Neural cell (in vitro differentiated cells): ENCODE measurements around the gene PRAC1. TPM values are rescaled to one million over a fixed set of nuclear protein-coding genes. Genes with fewer than 3 reads are reported as not detected.

ENCODE experiments used
- H2AFZ ChIP-seq: fragments of 200-600, 300-800 bp; sonication (generic), shearing (Covaris generic); 2 replicates; pipeline ENCODE4 v1.6.0; 2014; ENCODE audit warnings: low read depth, mild to moderate bottlenecking, antibody characterized with exemption, low read length, moderate library complexity
- H3F3A ChIP-seq: fragments of 200-600 bp; shearing (Covaris generic); 2 replicates; pipeline ENCODE4 v1.6.1; 2016; ENCODE audit warnings: mild to moderate bottlenecking, moderate library complexity, mixed read lengths, antibody characterized with exemption, low read length; ENCODE audit not compliant: insufficient read depth, poor library complexity, severe bottlenecking
- H3K27ac ChIP-seq: fragments of 200-600, 300-800 bp; sonication (generic), shearing (Covaris generic); 2 replicates; pipeline ENCODE4 v1.5.1; 2014; ENCODE audit warnings: mild to moderate bottlenecking, low read length, moderate library complexity
- H3K27me3 ChIP-seq: fragments of 300-800, 200-600 bp; sonication (generic), shearing (Covaris generic); 2 replicates; pipeline ENCODE4 v1.6.0; 2014; ENCODE audit warnings: mild to moderate bottlenecking, low read depth, low read length, moderate library complexity; ENCODE audit not compliant: insufficient read depth
- H3K36me3 ChIP-seq: fragments of 300-800, 200-600 bp; sonication (generic), shearing (Covaris generic); 2 replicates; pipeline ENCODE4 v1.5.1; 2014; ENCODE audit warnings: mild to moderate bottlenecking, antibody characterized with exemption, low read length, moderate library complexity; ENCODE audit not compliant: insufficient read depth
- H3K4me2 ChIP-seq: fragments of 300-800, 200-600 bp; sonication (generic), shearing (Covaris generic); 2 replicates; pipeline ENCODE4 v1.6.0; 2014; ENCODE audit warnings: mild to moderate bottlenecking, low read length
- H3K4me3 ChIP-seq: fragments of 300-800, 200-600 bp; sonication (generic), shearing (Covaris generic); 2 replicates; pipeline ENCODE4 v1.5.1; 2014; ENCODE audit warnings: mild to moderate bottlenecking, low read length, moderate library complexity
- H3K79me2 ChIP-seq: fragments of 200-600 bp; shearing (Covaris generic); replicated peaks from 2 replicates; pipeline ENCODE4 v1.6.0; 2014; ENCODE audit warnings: mild to moderate bottlenecking, low read length, moderate library complexity; ENCODE audit not compliant: insufficient read depth
- H3K9ac ChIP-seq: fragments of 300-800, 200-600 bp; sonication (generic), shearing (Covaris generic); 2 replicates; pipeline ENCODE4 v1.6.1; 2016; ENCODE audit warnings: mild to moderate bottlenecking, low read length, mixed read lengths
- H3K9me2 ChIP-seq: fragments of 200-600 bp; shearing (Covaris generic); 2 replicates; pipeline ENCODE4 v1.6.1; 2016; ENCODE audit warnings: mild to moderate bottlenecking, low read length, mixed read lengths; ENCODE audit not compliant: insufficient read depth
- H3K9me3 ChIP-seq: fragments of 200-600, 300-800 bp; sonication (generic), shearing (Covaris generic); 2 replicates; pipeline ENCODE4 v1.6.1; 2016; ENCODE audit warnings: mild to moderate bottlenecking, mixed run types, low read length, moderate library complexity, mixed read lengths
- H4K20me1 ChIP-seq: fragments of 200-600 bp; shearing (Covaris generic); 2 replicates; pipeline ENCODE4 v1.6.1; 2016; ENCODE audit warnings: mild to moderate bottlenecking, mixed run types; ENCODE audit not compliant: insufficient read depth
- EP300 ChIP-seq: fragments of 450-650 bp; conservative IDR thresholded peaks from 2 replicates; pipeline ENCODE4 v1.6.1; 2014; ENCODE audit warnings: antibody characterized with exemption, mild to moderate bottlenecking, moderate library complexity; ENCODE audit not compliant: poor library complexity, severe bottlenecking
- EZH2 ChIP-seq: fragments of 200-600, 300-800 bp; shearing (Covaris generic), sonication (generic); IDR thresholded peaks from 2 replicates; pipeline ENCODE4 v1.6.1; 2014; ENCODE audit warnings: antibody characterized with exemption, low read length, borderline replicate concordance, mild to moderate bottlenecking; ENCODE audit not compliant: insufficient read depth, poor library complexity, severe bottlenecking
- POLR2AphosphoS5 ChIP-seq: IDR thresholded peaks from 2 replicates; pipeline ENCODE4 v1.6.1; 2012
- RAD21 ChIP-seq: fragments of 450-650 bp; conservative IDR thresholded peaks from 2 replicates; pipeline ENCODE4 v1.6.1; 2014; ENCODE audit warnings: antibody characterized with exemption, mild to moderate bottlenecking, moderate library complexity
- SMC3 ChIP-seq: fragments of 450-650 bp; conservative IDR thresholded peaks from 2 replicates; pipeline ENCODE4 v1.6.1; 2014; ENCODE audit warnings: antibody characterized with exemption, mild to moderate bottlenecking, moderate library complexity; ENCODE audit not compliant: poor library complexity
- TAF1 ChIP-seq: IDR thresholded peaks from 2 replicates; pipeline ENCODE4 v1.6.1; 2012; ENCODE audit warnings: low read depth
- polyA plus RNA-seq: library from polyadenylated mRNA; depleted of rRNA; stranded (reverse); fragments of >200 nt; gene quantifications from 2 replicates; pipeline ENCODE4 v1.2.3, GENCODE V29; 2014
- TF ChIP-seq, protein P1 (sequence below): fragments of 450-650 bp; IDR thresholded peaks from 2 replicates; pipeline ENCODE4 v1.5.1; 2014; ENCODE audit warnings: antibody characterized with exemption, mild to moderate bottlenecking, moderate library complexity; ENCODE audit not compliant: poor library complexity, severe bottlenecking
- TF ChIP-seq, protein P2 (sequence below): IDR thresholded peaks from 2 replicates; pipeline ENCODE4 v1.6.1; 2012; ENCODE audit warnings: borderline replicate concordance

Gene PRAC1
- polyA plus RNA-seq, 1 donor from 2014 or later: not detected

DNA sequence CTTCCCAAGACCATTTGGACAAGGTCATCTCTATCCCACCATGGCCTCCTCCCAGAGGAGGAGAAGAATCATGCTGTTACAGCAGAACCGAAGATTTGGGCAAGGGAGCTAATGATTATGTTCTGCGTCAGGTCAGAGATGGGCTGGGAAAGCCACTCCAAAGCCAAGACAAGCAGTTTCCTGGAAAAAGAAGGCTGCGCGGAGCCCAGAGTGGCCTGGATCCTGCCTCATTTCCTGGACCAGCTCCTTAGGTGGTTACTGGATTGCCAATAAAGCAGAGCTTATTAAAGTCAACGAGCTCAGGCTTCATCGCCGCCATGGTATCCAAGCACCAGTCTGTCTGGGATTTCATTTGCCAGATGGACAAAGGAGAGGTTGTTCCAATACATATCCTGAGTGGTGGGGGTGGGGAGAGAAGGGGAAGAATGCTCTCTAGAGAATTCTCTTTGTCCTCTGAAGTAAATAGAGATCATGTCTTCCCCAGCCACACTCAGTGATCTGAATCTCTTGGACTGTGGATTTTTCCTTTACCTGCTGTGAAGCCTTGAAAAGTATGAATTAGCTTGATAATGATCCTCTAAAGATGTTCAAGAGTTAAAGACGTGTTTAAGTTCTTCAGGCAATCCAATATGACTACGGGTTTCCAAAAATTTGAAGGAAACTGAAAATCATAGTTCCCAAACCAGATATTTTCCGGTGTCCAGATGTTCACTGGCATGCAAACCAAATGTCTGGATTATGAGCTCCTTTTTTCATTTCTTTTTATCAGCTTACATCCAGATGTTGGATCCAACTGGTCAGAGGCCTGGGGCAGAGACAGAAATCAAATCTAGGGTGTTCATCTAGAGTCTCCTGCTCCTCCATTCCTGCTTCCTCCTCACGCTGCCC, 17.7 kb downstream of the PRAC1 start:
- Histone ChIP-seq H3K27me3 (peaks cover 61% of the 10 kb centered on the region), H3F3A (no peaks in the 10 kb centered on the region), H3K4me2 (no peak overlapping the region), H3K79me2 (no peaks in the 10 kb centered on the region), H4K20me1 (no peaks in the 10 kb centered on the region), H3K9me2 (no peaks in the 10 kb centered on the region), H3K9me3 (no peaks in the 10 kb centered on the region), H3K27ac (no peak overlapping the region), H3K4me3 (no peak overlapping the region), H3K36me3 (no peaks in the 10 kb centered on the region), H2AFZ (no peak overlapping the region), H3K9ac (no peak overlapping the region)
- TF ChIP-seq EZH2 (no peak), POLR2AphosphoS5 (no peak), EP300 (no peak), TAF1 (no peak)
- TF ChIP-seq, protein P1, sequence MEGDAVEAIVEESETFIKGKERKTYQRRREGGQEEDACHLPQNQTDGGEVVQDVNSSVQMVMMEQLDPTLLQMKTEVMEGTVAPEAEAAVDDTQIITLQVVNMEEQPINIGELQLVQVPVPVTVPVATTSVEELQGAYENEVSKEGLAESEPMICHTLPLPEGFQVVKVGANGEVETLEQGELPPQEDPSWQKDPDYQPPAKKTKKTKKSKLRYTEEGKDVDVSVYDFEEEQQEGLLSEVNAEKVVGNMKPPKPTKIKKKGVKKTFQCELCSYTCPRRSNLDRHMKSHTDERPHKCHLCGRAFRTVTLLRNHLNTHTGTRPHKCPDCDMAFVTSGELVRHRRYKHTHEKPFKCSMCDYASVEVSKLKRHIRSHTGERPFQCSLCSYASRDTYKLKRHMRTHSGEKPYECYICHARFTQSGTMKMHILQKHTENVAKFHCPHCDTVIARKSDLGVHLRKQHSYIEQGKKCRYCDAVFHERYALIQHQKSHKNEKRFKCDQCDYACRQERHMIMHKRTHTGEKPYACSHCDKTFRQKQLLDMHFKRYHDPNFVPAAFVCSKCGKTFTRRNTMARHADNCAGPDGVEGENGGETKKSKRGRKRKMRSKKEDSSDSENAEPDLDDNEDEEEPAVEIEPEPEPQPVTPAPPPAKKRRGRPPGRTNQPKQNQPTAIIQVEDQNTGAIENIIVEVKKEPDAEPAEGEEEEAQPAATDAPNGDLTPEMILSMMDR: no peak
- TF ChIP-seq, protein P2, sequence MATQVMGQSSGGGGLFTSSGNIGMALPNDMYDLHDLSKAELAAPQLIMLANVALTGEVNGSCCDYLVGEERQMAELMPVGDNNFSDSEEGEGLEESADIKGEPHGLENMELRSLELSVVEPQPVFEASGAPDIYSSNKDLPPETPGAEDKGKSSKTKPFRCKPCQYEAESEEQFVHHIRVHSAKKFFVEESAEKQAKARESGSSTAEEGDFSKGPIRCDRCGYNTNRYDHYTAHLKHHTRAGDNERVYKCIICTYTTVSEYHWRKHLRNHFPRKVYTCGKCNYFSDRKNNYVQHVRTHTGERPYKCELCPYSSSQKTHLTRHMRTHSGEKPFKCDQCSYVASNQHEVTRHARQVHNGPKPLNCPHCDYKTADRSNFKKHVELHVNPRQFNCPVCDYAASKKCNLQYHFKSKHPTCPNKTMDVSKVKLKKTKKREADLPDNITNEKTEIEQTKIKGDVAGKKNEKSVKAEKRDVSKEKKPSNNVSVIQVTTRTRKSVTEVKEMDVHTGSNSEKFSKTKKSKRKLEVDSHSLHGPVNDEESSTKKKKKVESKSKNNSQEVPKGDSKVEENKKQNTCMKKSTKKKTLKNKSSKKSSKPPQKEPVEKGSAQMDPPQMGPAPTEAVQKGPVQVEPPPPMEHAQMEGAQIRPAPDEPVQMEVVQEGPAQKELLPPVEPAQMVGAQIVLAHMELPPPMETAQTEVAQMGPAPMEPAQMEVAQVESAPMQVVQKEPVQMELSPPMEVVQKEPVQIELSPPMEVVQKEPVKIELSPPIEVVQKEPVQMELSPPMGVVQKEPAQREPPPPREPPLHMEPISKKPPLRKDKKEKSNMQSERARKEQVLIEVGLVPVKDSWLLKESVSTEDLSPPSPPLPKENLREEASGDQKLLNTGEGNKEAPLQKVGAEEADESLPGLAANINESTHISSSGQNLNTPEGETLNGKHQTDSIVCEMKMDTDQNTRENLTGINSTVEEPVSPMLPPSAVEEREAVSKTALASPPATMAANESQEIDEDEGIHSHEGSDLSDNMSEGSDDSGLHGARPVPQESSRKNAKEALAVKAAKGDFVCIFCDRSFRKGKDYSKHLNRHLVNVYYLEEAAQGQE: no peak

GRCh38 chr17:48701864-48702532, 20.3 kb downstream of the PRAC1 start:
- no peaks in the 10 kb centered on the region for H3K9me2 ChIP-seq
- TF ChIP-seq SMC3 (no peak), EP300 (no peak), RAD21 (no peak), TAF1 (no peak), POLR2AphosphoS5 (no peak)
- TF ChIP-seq, protein P1: no peak
- TF ChIP-seq, protein P2: no peak
- H3K27me3 ChIP-seq: peaks cover 46% of the 10 kb centered on the region
- no peaks in the 10 kb centered on the region for H4K20me1 ChIP-seq
- no peak overlapping the region for H3K9ac ChIP-seq
- no peaks in the 10 kb centered on the region for H3K79me2 ChIP-seq
- H3K4me2 ChIP-seq: no peak overlapping the region
- H3K4me3 ChIP-seq: no peak overlapping the region
- no peak overlapping the region for H2AFZ ChIP-seq
- no peaks in the 10 kb centered on the region for H3K36me3 ChIP-seq
- no peaks in the 10 kb centered on the region for H3F3A ChIP-seq
- no peak overlapping the region for H3K27ac ChIP-seq
- H3K9me3 ChIP-seq: no peaks in the 10 kb centered on the region
